Stimulated activated naive CD8-positive, alpha-beta T cell treated with anti-CD3 and anti-CD28 coated beads, Interleukin-15, Interleukin-2, amounts not matched to agents 100 U/mL and 50 U/mL, for 24 hours (primary cell): ENCODE results near the gene COIL.

ENCODE experiments used
- ATAC-seq: fragments of 150-1000 bp; cut with Tn5 transposase; one replicate; pipeline ENCODE4 v1.10.0; 2021
- DNase-seq: peaks from one replicate; pipeline ENCODE4 v3.0.0; 2021

Gene COIL

DNA sequence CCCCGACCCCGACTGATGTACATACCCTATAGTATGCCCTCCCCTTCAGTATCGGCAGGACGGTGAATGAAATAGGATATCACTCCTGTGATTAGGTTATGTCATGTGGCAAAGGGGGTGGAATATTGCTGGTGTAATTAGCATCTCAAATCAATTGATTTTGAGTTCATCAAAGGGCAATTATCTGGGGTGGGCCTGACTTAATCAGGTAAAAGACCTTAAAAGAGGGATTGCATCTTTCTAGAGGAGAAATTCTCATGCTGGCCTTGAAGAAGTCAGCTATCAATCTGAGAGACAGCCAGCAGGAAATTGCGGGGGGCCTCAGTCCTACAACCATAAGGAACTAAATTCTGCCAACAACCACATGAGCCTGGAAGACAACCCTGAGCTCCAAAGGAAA, 57.3 kb downstream of the COIL start:
- ATAC-seq (no peak), DNase-seq (no peak)

DNA sequence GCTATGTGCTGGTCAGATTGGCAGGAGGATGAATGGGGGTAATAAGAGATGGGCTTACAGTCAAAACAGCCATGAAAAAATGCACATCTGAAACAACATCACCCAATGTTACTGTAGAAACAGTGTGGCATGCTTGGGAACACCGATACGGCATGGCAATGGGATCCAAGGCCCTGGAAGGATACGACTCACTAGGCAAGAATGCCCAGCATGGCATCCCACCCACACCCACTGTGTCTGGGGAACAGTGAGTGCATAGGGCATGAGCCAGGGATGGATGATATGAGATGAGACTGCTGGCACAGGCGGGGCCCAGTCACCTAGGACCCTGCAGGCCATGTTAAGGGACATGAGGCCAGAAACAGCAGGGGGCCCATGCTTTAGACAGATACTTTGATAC, 58.5 kb downstream of the COIL start:
- ATAC-seq (no peak), DNase-seq (no peak)

DNA sequence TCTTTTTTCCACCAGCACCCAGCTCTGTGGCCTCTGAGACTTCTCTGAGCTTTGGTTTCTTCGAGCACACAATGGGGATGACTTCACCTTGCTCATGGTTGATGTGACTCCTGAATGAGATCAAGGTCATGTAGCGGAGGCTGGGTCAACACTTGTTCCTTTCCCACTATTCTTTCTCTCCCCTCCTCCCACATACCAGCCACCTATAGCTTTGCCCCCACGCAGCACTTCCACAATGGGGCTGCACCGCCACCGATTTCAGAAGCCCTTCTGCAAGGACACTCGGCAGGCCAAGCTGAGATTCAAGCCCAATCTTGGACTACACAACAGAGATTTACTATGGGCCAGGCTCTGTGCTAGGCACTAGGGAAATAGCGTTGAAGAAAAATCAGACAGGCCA, 61.4 kb downstream of the COIL start:
- no peak for ATAC-seq
- no peak for DNase-seq

DNA sequence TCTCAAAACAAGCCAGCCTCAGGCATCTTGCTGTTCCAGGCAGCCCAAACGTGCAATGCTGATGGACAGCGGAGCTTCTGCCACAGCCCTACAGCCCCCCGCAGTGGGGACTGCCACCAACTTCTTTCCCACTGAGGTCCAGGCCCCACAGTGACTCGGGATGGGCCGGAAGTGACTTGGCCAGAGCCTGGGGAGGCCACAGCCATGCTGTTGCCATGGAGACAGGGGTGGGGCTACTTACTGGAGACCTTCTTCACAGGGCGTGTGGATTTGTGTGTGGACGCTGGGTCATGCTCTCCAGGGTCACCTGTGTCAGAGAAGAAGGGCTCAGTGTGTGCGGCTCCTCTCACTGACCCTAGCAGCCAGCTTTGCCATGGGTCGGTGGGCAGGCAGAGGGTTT, 62.0 kb downstream of the COIL start:
- peak; percentile 21 for ATAC-seq
- DNase-seq, result no peak

DNA sequence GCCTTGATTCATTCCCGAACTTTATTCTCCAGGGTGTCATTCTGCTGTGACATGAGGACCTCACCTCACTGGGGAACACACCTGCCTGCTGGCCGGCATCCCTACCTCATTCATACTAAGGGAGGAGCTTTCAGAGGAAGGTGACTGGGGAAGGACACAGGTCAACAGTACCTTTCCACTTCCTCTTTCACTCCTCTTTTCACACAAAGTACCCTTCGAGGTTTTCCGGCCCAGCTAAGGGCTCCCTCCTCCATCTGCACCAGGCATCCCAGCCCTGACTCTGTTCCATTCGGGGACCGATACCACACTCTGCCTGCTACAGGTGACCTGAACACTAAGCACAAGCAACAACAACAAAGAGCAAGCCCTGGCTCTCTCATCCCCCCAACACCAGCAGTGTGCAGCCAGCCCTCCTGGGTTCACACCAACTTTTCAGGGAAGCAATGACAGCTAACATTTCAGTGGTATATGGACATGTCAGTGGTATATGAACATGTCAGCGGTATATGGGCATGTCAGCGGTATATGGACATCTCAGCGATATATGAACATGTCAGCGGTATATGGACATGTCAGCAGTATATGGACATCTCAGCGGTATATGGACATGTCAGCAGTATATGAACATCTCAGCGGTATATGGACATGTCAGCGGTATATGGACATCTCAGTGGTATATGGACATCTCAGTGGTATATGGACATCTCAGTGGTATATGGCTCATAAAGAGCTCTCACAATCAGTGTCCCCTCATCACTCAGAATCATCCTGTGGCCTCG, 63.0 kb downstream of the COIL start:
- ATAC-seq (no peak), DNase-seq (no peak)

DNA sequence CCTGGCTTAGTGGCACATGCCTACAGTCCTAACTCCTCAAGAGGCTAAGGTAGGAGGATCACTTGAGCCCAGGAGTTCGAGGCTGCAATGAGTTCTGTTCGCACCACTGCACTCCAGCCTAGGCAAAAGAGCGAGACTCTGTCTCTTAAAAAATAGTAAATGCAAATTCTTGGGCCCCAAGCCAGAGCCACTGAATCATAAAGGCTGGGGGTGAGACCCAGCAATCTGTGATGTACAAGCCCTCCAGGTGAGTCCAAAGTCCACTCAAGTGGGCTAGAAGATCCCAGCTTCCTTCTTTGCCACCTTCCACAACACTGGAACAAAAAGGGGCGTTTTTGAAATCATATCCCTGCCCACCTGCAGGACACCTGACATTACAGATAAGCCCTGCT, 63.9 kb downstream of the COIL start:
- DNase-seq, result no peak
- ATAC-seq, result no peak

DNA sequence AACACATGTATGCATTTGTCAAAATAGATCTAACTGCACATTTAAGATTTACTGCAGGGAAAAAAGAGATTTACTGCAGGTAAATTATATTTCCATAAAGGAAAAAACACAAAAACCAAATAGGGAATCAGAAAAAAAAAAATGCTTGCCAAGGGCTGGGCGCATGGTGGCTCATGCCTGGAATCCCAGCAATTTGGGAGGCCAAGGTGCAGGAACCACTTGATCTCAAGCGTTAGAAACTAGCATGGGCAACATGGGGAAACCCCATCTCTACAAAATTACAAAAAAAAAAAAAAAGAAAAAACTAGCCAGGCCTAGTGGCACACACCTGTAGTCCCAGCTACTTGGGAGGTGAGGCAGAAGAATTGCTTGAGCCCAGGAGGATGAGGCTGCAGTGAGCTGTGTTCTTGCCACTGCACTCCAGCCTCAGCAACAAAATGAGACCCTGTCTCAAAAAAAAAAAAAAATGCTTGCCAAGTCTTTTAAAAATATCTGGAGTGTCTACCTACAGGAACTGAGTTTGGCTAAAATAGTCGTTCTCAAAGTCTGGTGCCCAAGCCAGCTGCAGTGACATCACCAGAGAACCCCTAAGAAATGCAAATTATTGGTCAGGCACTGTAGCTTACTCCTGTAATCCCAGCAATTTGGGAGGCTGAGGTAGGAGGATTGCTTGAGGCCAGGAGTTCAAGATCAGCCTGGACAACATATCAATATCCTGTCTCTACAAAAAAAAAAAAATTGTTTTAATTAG, 64.5 kb downstream of the COIL start:
- no peak for ATAC-seq
- no peak for DNase-seq

DNA sequence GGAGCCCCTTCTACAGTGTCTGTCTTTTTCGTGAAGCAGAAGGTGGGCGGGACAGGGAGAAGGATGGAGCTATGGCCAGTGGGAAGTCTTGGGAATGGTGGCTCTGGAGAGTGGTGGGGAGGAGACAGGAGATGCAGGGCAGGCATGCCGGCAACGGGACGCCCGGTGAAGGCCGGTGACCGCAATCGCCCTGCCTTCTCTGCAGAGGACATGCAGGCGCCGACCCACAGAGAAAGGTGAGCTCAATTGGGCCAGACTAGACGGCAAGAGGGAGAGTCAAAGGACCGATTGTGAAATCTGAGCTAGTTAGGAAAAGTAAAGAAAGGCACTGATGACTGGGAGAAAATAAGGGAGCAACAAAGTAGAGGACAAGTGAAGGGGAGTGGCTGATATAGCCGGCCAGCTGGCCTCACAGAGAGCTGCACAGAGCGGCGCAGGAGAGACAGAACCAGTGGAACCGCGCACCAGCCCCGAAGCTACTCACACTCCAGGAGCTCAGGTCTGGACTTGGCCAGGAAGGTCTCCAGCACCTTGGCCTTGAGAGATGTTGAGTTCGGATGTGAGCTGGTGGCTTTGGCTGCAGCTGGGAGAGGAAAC, 65.9 kb downstream of the COIL start:
- ATAC-seq (no peak), DNase-seq (no peak)

DNA sequence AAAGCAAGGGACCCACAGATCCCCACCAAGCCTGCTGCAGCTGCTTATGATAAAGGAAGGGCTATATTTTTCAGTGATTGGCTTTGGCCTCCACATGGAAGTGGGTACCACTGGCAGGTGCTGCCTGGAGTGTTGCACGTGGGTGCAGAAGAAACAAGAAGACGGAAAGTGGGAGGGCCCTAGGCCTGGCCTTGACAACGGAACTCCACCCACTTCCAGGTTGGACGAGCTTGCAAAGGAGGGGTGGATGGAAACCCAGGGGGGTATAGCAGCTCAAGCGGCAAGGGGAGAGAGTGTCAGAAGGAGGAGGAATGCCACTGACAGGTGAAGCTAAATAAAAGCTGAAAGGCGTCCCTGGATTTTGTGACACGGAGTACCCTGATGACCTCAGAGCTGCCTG, 67.3 kb downstream of the COIL start:
- ATAC-seq (no peak), DNase-seq (no peak)

DNA sequence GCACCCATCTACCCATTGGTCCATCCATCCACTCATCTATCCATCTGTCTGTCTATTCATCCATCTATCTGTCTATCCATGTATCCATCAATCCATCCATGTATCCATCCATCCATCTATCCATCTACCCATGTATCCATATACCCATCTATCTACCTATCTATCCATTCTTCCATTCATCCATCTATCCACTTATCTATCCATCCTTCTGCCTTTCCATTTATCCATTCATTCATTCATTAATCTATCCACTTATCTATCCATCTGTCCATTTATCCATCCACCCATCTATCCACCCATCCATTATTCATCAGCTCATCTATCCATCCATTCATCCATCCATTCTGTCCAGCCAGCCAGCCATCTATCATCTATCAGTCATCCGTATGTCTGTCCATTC, 68.5 kb downstream of the COIL start:
- ATAC-seq (no peak), DNase-seq (no peak)

DNA sequence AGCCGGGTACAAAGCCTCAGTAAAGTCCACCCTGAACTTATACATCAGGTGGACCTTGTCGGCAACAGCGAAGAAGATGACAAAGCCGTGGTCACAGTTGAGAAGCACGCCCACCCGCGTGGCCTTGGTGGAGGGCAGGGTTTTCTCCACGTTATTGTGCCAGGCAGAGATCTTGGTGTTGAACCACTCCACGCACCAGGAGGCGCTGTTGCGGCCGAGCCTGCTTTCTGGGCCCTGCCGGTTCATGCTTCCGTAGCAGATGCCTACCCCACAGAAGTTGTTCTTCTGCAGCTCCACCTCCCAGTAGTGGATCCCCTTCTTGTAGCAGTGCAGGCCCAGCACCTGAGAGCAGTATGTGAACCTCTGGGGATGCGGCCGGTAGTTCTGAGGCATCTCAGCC, 69.1 kb downstream of the COIL start:
- DNase-seq (peak; percentile 69), ATAC-seq (peak; percentile 24)

DNA sequence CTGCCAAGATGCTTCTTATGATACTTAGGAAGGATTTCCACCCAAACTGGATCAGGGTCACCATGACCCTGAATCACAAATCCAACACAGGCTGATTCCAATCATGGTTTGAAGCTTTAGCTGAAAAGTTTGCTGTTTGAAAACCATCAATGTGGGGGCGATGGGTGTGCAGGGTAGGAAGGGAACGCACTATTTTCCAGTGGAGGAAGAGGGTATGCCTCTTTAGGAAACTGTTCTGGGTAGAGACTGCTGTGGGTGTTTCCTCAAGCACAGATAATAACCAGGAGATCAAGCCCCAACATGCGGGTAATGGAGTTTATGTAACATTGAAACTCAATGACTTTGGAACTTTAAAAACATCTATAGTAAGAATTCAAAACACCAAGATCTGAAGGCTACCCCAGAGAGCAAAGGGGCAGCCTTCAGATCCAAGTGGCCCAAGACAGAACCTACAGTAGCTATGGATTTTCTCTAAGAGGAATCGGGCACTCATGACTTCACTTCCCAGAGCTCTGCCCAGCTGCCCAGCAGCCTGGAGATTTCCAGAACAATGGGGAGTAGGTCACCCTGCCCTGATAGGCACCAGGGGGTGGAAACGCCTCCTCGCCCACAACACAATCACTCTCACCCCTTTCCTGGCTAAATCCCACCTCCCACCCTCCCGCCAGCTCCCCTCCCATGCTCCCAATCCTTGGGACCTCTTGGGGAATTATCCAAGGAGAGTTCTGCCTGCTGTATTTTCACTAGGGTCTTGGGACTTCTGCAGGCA, 69.8 kb downstream of the COIL start:
- no peak for ATAC-seq
- DNase-seq, result no peak

DNA sequence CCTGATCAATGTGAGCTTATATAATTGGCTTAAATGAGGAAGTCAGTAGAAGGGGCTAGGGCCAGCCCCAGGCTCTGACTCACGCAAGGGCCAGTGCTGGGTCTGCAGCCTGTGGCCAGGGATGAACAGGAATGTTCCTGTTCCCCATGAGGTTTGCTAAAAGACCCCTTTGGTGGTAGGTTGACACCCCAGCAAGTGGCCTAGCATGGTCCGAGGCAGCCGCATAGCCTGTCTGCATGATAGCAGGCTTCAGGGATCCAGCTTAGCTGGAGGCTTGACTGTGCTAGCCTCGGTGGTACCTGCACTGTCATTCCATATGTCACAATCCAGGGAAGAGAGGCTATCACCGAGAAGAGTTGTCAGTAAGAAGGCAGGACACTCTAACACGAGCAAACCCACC, 70.5 kb downstream of the COIL start:
- no peak for ATAC-seq
- no peak for DNase-seq
